Astrocyte (in vitro differentiated cells and primary cell): ENCODE data around the gene COL6A3. TPM values are rescaled to one million over a fixed set of nuclear protein-coding genes. Genes with fewer than 3 reads are reported as not detected.
A peak's percentile ranks its signal among the peaks of the same experiment; 100 is the strongest.

ENCODE experiments used
- DNase-seq: peaks from one replicate; pipeline ENCODE4 v3.0.0-alpha.2; 2010; ENCODE audit warnings: low read depth
- FAIRE-seq: peaks from 2 replicates; lab custom pipeline; 2011; peaks lifted over from hg19 to GRCh38; lab: Jason Lieb, UNC
- H2AFZ ChIP-seq: 2 replicates; pipeline ENCODE4 v1.6.0; 2012; ENCODE audit warnings: low read depth, low read length, inconsistent platforms
- H3K27ac ChIP-seq: 2 replicates; pipeline ENCODE4 v1.5.1; 2011; ENCODE audit warnings: low read depth, low read length, inconsistent platforms
- H3K27me3 ChIP-seq: 2 replicates; pipeline ENCODE4 v1.6.0; 2011; ENCODE audit warnings: low read length, inconsistent platforms; ENCODE audit not compliant: insufficient read depth
- H3K36me3 ChIP-seq: 2 replicates; pipeline ENCODE4 v1.5.1; 2011; ENCODE audit warnings: low read length, inconsistent platforms; ENCODE audit not compliant: insufficient read depth
- H3K4me1 ChIP-seq: 2 replicates; pipeline ENCODE4 v1.5.1; 2011; ENCODE audit warnings: low read length, inconsistent platforms; ENCODE audit not compliant: insufficient read depth
- H3K4me2 ChIP-seq: 2 replicates; pipeline ENCODE4 v1.6.0; 2012; ENCODE audit warnings: low read length, inconsistent platforms
- H3K4me3 ChIP-seq: 2 replicates; pipeline ENCODE4 v1.5.1; 2011; ENCODE audit warnings: low read depth, mild to moderate bottlenecking, low read length, inconsistent platforms; ENCODE audit not compliant: insufficient read depth
- H3K79me2 ChIP-seq: 2 replicates; pipeline ENCODE4 v1.6.0; 2012; ENCODE audit warnings: mild to moderate bottlenecking, low read length, inconsistent platforms; ENCODE audit not compliant: insufficient read depth
- H3K9ac ChIP-seq: 2 replicates; pipeline ENCODE4 v1.6.0; 2012; ENCODE audit warnings: mild to moderate bottlenecking, low read length, inconsistent platforms
- H3K9me3 ChIP-seq: 2 replicates; pipeline ENCODE4 v1.5.1; 2012; ENCODE audit warnings: low read depth, mild to moderate bottlenecking, low read length, inconsistent platforms; ENCODE audit not compliant: insufficient read depth
- H4K20me1 ChIP-seq: 2 replicates; pipeline ENCODE4 v1.6.0; 2012; ENCODE audit warnings: low read length, inconsistent platforms; ENCODE audit not compliant: insufficient read depth
- H3K27ac Mint-ChIP-seq: one replicate; pipeline ENCODE4 v1.8.0; 2021; ENCODE audit warnings: mild to moderate bottlenecking, mixed read lengths; ENCODE audit not compliant: unreplicated experiment
- H3K27me3 Mint-ChIP-seq: one replicate; pipeline ENCODE4 v1.8.0; 2021; ENCODE audit warnings: low read depth, mixed read lengths; ENCODE audit not compliant: unreplicated experiment
- H3K36me3 Mint-ChIP-seq: one replicate; pipeline ENCODE4 v1.8.0; 2021; ENCODE audit warnings: low read depth, mixed read lengths; ENCODE audit not compliant: unreplicated experiment
- H3K4me1 Mint-ChIP-seq: one replicate; pipeline ENCODE4 v1.8.0; 2021; ENCODE audit warnings: low read depth, mixed read lengths; ENCODE audit not compliant: unreplicated experiment
- H3K4me3 Mint-ChIP-seq: one replicate; pipeline ENCODE4 v1.8.0; 2021; ENCODE audit warnings: mild to moderate bottlenecking, moderate library complexity, mixed read lengths; ENCODE audit not compliant: unreplicated experiment
- H3K9me3 Mint-ChIP-seq: one replicate; pipeline ENCODE4 v1.8.0; 2021; ENCODE audit warnings: mild to moderate bottlenecking, mixed read lengths; ENCODE audit not compliant: unreplicated experiment
- CTCF ChIP-seq: IDR thresholded peaks from 2 replicates; pipeline ENCODE4 v1.5.1; 2011; ENCODE audit warnings: low read depth, mild to moderate bottlenecking, inconsistent platforms, low read length, moderate library complexity; ENCODE audit not compliant: insufficient read depth
- EZH2 ChIP-seq: IDR thresholded peaks from 2 replicates; pipeline ENCODE4 v1.6.1; 2012; ENCODE audit warnings: mild to moderate bottlenecking, low read length, inconsistent platforms; ENCODE audit not compliant: insufficient read depth
- total RNA-seq: library from RNA; stranded (reverse); gene quantifications from 2 replicates; pipeline ENCODE4 v1.2.1, GENCODE V29; 2021

Gene COL6A3
- total RNA-seq, 1 donor from 2014 or later: 200 TPM

DNA sequence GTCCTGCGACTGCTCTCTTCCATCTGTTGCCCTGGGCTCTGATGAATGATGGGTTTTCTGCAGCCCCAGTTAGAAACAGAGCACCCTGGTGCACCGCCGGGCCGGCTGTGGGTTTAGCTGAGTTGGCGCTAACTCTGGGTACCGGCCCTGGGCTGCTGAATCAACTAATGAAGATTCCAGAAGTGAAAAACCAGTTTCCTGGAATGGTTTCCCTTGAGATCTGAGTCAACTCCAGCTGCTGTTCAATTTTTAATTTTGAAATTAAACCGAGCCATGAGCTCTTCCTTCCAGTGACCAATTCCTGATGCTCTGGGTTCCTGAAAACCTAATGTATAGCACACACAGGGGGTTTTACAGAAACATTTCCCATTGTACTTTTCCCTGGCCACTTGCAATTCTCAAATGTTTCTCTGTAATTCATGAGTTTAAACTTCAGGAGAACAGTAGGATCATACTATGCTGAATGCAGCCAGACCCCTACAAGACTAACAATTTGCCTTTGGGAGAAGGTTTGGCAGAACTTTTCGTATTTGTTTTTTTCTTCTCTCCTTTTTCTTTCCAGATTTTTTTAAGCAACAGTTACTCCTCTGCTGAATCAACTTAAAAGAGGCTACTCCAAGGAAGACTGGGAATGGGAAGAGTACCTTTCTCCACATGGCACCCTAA, 5.5 kb downstream of the COL6A3 start:
- H3K27ac Mint-ChIP-seq: no peak overlapping the region
- peaks cover 16% of the 10 kb centered on the region for H3K4me1 ChIP-seq
- no peaks in the 10 kb centered on the region for H3K27me3 ChIP-seq
- H3K27ac ChIP-seq: no peak overlapping the region
- peak overlapping the region; percentile 5 for H3K4me2 ChIP-seq
- peak overlapping the region; percentile 75 for H3K4me3 Mint-ChIP-seq
- peaks cover 26% of the 10 kb centered on the region for H3K36me3 Mint-ChIP-seq
- FAIRE-seq (peak; percentile 20), DNase-seq (peak; percentile 52)
- no peaks in the 10 kb centered on the region for H3K9me3 ChIP-seq
- no peaks in the 10 kb centered on the region for H3K27me3 Mint-ChIP-seq
- no peaks in the 10 kb centered on the region for H4K20me1 ChIP-seq
- H3K79me2 ChIP-seq: peaks cover 96% of the 10 kb centered on the region
- H2AFZ ChIP-seq: no peak overlapping the region
- H3K4me1 Mint-ChIP-seq: peaks cover 42% of the 10 kb centered on the region
- H3K36me3 ChIP-seq: no peaks in the 10 kb centered on the region
- H3K9ac ChIP-seq: no peak overlapping the region
- TF ChIP-seq EZH2 (no peak), CTCF (no peak)
- H3K9me3 Mint-ChIP-seq: no peaks in the 10 kb centered on the region
- H3K4me3 ChIP-seq: no peak overlapping the region

DNA sequence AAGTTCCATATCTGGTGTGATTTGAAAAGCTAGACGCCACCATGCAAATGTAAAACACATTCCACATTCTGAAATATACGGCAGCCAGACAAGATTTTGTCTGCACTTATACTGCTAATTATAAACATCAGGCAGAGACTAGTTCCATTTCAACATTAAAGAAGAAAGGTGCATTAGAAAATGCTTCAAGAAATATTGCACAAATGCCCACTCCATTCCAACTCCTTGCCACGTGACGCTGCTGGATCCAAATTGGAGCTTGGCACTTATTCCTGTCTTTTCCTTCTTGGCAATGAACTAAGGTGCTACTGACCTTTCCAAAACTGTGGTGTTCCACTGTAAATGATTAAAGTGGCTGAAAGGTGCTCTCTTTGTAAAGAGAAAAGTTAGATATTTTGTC, 6.3 kb downstream of the COL6A3 start:
- H3K27ac Mint-ChIP-seq: peak overlapping the region; percentile 14
- TF ChIP-seq CTCF: no peak
- no peak for TF ChIP-seq EZH2
- Histone ChIP-seq H3K79me2 (peaks cover 96% of the 10 kb centered on the region), H2AFZ (no peak overlapping the region), H3K4me1 (peaks cover 13% of the 10 kb centered on the region), H3K4me3 (no peak overlapping the region), H3K9ac (no peak overlapping the region), H3K9me3 (no peaks in the 10 kb centered on the region), H4K20me1 (peaks cover 3% of the 10 kb centered on the region), H3K27me3 (no peaks in the 10 kb centered on the region), H3K4me2 (no peak overlapping the region), H3K36me3 (no peaks in the 10 kb centered on the region), H3K27ac (no peak overlapping the region)
- no peaks in the 10 kb centered on the region for H3K9me3 Mint-ChIP-seq
- peaks cover 45% of the 10 kb centered on the region for H3K4me1 Mint-ChIP-seq
- H3K27me3 Mint-ChIP-seq: no peaks in the 10 kb centered on the region
- no peak for DNase-seq
- H3K36me3 Mint-ChIP-seq: peaks cover 30% of the 10 kb centered on the region
- no peak for FAIRE-seq
- no peak overlapping the region for H3K4me3 Mint-ChIP-seq

- H3K36me3 Mint-ChIP-seq: peaks cover 34% of the 10 kb centered on the region
Measured at GRCh38 chr2:237406371-237406895, 7.5 kb downstream of the COL6A3 start.

More at GRCh38 chr2:237406371-237406895, 7.5 kb downstream of the COL6A3 start:
- Histone ChIP-seq H3K4me3 (no peak overlapping the region), H3K4me2 (no peak overlapping the region), H3K27me3 (no peaks in the 10 kb centered on the region), H3K27ac (no peak overlapping the region), H2AFZ (no peak overlapping the region), H3K9ac (no peak overlapping the region), H3K9me3 (no peaks in the 10 kb centered on the region), H3K79me2 (peaks cover 96% of the 10 kb centered on the region), H3K4me1 (peaks cover 7% of the 10 kb centered on the region), H3K36me3 (no peaks in the 10 kb centered on the region), H4K20me1 (peaks cover 4% of the 10 kb centered on the region)
- H3K9me3 Mint-ChIP-seq: no peaks in the 10 kb centered on the region
- no peak for TF ChIP-seq CTCF
- TF ChIP-seq EZH2: no peak
- H3K4me1 Mint-ChIP-seq: peaks cover 37% of the 10 kb centered on the region
- H3K27me3 Mint-ChIP-seq: no peaks in the 10 kb centered on the region
- DNase-seq (no peak), FAIRE-seq (no peak)
- no peak overlapping the region for H3K4me3 Mint-ChIP-seq
- no peak overlapping the region for H3K27ac Mint-ChIP-seq
